Effector memory CD4-positive, alpha-beta T cell (primary cell): ENCODE data around the gene PTPRE.

ENCODE experiments used
- DNase-seq, 3 donors: peaks; one replicate each; pipeline ENCODE4 v3.0.0-alpha.2; 2020
- H3K27ac ChIP-seq: 2 replicates; pipeline ENCODE4 v1.7.0; 2013; ENCODE audit warnings: mild to moderate bottlenecking, low read length, moderate library complexity; ENCODE audit not compliant: insufficient read depth, poor library complexity, severe bottlenecking
- H3K27me3 ChIP-seq: replicated peaks from 2 replicates; pipeline ENCODE4 v1.7.0; 2013; ENCODE audit warnings: mild to moderate bottlenecking, low read length; ENCODE audit not compliant: insufficient read depth, control insufficient read depth, poor library complexity, severe bottlenecking
- H3K36me3 ChIP-seq: 2 replicates; pipeline ENCODE4 v1.7.0; 2013; ENCODE audit warnings: mild to moderate bottlenecking, low read length, moderate library complexity; ENCODE audit not compliant: control insufficient read depth, insufficient read depth
- H3K4me1 ChIP-seq: 2 replicates; pipeline ENCODE4 v1.7.0; 2013; ENCODE audit warnings: low read length, mild to moderate bottlenecking; ENCODE audit not compliant: control insufficient read depth, insufficient read depth, poor library complexity, severe bottlenecking
- H3K4me3 ChIP-seq: 2 replicates; pipeline ENCODE4 v1.7.0; 2013; ENCODE audit warnings: low read length, low read depth, mild to moderate bottlenecking; ENCODE audit not compliant: insufficient read depth, poor library complexity, severe bottlenecking
- H3K9me3 ChIP-seq: 2 replicates; pipeline ENCODE4 v1.7.0; 2013; ENCODE audit warnings: mild to moderate bottlenecking, low read length, moderate library complexity; ENCODE audit not compliant: control insufficient read depth

PTPRE gene

GRCh38 chr10:128067691-128068397 is 160.9 kb downstream of the PTPRE start:
- no peak overlapping the region for H3K27ac ChIP-seq
- H3K4me3 ChIP-seq, result no peak overlapping the region
- DNase-seq, result no peak
- peaks cover 40% of the 10 kb centered on the region for H3K4me1 ChIP-seq
- no peaks in the 10 kb centered on the region for H3K27me3 ChIP-seq
- H3K9me3 ChIP-seq, result no peaks in the 10 kb centered on the region
- peaks cover 61% of the 10 kb centered on the region for H3K36me3 ChIP-seq

GRCh38 chr10:128068398-128069285 is 161.7 kb downstream of the PTPRE start:
- Histone ChIP-seq H3K36me3 (peaks cover 69% of the 10 kb centered on the region), H3K4me3 (no peak overlapping the region), H3K27ac (no peak overlapping the region), H3K4me1 (peaks cover 32% of the 10 kb centered on the region), H3K9me3 (no peaks in the 10 kb centered on the region), H3K27me3 (no peaks in the 10 kb centered on the region)
- DNase-seq, result no peak

GRCh38 chr10:128069351-128070051 is 162.6 kb downstream of the PTPRE start:
- Histone ChIP-seq H3K4me3 (no peak overlapping the region), H3K9me3 (no peaks in the 10 kb centered on the region), H3K36me3 (peaks cover 76% of the 10 kb centered on the region), H3K4me1 (peaks cover 23% of the 10 kb centered on the region), H3K27me3 (no peaks in the 10 kb centered on the region), H3K27ac (peak overlapping the region; percentile 10)
- DNase-seq, result peak; percentile 48 to 72 (median 61)

GRCh38 chr10:128070161-128070560 is 163.3 kb downstream of the PTPRE start:
- H3K27me3 ChIP-seq, result no peaks in the 10 kb centered on the region

GRCh38 chr10:128070721-128071416 is 164.0 kb downstream of the PTPRE start:
- H3K4me3 ChIP-seq, result no peak overlapping the region
- H3K36me3 ChIP-seq, result peaks cover 87% of the 10 kb centered on the region
- H3K27ac ChIP-seq, result no peak overlapping the region
- DNase-seq, result no peak
- no peaks in the 10 kb centered on the region for H3K9me3 ChIP-seq
- H3K27me3 ChIP-seq, result no peaks in the 10 kb centered on the region
- H3K4me1 ChIP-seq, result peaks cover 10% of the 10 kb centered on the region

More at GRCh38 chr10:128070161-128070560, 163.3 kb downstream of the PTPRE start:
- Histone ChIP-seq H3K27ac (no peak overlapping the region), H3K36me3 (peaks cover 82% of the 10 kb centered on the region), H3K9me3 (no peaks in the 10 kb centered on the region), H3K4me1 (peaks cover 17% of the 10 kb centered on the region), H3K4me3 (no peak overlapping the region)
- no peak for DNase-seq

GRCh38 chr10:128071417-128071782 is 164.5 kb downstream of the PTPRE start:
- H3K27ac ChIP-seq, result no peak overlapping the region
- H3K4me1 ChIP-seq, result peaks cover 6% of the 10 kb centered on the region
- DNase-seq, result no peak
- H3K27me3 ChIP-seq, result no peaks in the 10 kb centered on the region
- H3K36me3 ChIP-seq, result peaks cover 87% of the 10 kb centered on the region
- H3K9me3 ChIP-seq, result no peaks in the 10 kb centered on the region
- no peak overlapping the region for H3K4me3 ChIP-seq

GRCh38 chr10:128072046-128072445 is 165.1 kb downstream of the PTPRE start:
- no peak overlapping the region for H3K4me3 ChIP-seq
- peaks cover 6% of the 10 kb centered on the region for H3K4me1 ChIP-seq
- no peaks in the 10 kb centered on the region for H3K27me3 ChIP-seq
- no peak overlapping the region for H3K27ac ChIP-seq
- no peak for DNase-seq
- H3K36me3 ChIP-seq, result peaks cover 87% of the 10 kb centered on the region
- H3K9me3 ChIP-seq, result no peaks in the 10 kb centered on the region

- Histone ChIP-seq H3K9me3 (no peaks in the 10 kb centered on the region), H3K27ac (no peak overlapping the region), H3K36me3 (peaks cover 89% of the 10 kb centered on the region), H3K4me3 (no peak overlapping the region), H3K27me3 (no peaks in the 10 kb centered on the region), H3K4me1 (peaks cover 6% of the 10 kb centered on the region)
- no peak for DNase-seq
Measured at GRCh38 chr10:128072941-128073645, 166.2 kb downstream of the PTPRE start.

- no peak for DNase-seq
- Histone ChIP-seq H3K9me3 (no peaks in the 10 kb centered on the region), H3K4me1 (peaks cover 6% of the 10 kb centered on the region), H3K27me3 (no peaks in the 10 kb centered on the region), H3K27ac (no peak overlapping the region), H3K36me3 (peaks cover 89% of the 10 kb centered on the region), H3K4me3 (no peak overlapping the region)
Measured at GRCh38 chr10:128073890-128074289, 167.0 kb downstream of the PTPRE start.
